Stimulated activated CD8-positive, alpha-beta memory T cell treated with anti-CD3 and anti-CD28 coated beads, Interleukin-7, amount 100 ng/mL, for 1 hour (primary cell): ENCODE data around the gene ERBB4.

Experiments used
- DNase-seq, 2 donors: peaks; one replicate each; pipeline ENCODE4 v3.0.0-alpha.2; 2020; ENCODE audit warnings: low read depth in 2 of 2

Gene ERBB4

GRCh38 chr2:212428681-212429478, 109.7 kb downstream of the ERBB4 start:
- no peak for DNase-seq

- no peak for DNase-seq
Measured at GRCh38 chr2:212427638-212428037, 111.0 kb downstream of the ERBB4 start.

- no peak for DNase-seq
Measured at GRCh38 chr2:212426637-212427412, 111.8 kb downstream of the ERBB4 start.

GRCh38 chr2:212424082-212424481, 114.5 kb downstream of the ERBB4 start:
- DNase-seq: no peak

- DNase-seq: no peak
Measured at GRCh38 chr2:212423089-212423488, 115.5 kb downstream of the ERBB4 start.

- DNase-seq: no peak
Measured at GRCh38 chr2:212421556-212422334, 116.9 kb downstream of the ERBB4 start.

- DNase-seq: no peak
Measured at GRCh38 chr2:212416086-212416485, 122.5 kb downstream of the ERBB4 start.

- no peak for DNase-seq
Measured at GRCh38 chr2:212414767-212415211, 123.8 kb downstream of the ERBB4 start.

- DNase-seq: no peak
Measured at GRCh38 chr2:212409560-212409959, 129.0 kb downstream of the ERBB4 start.

GRCh38 chr2:212408524-212408923, 130.1 kb downstream of the ERBB4 start:
- no peak for DNase-seq

- no peak for DNase-seq
Measured at GRCh38 chr2:212406716-212407115, 131.9 kb downstream of the ERBB4 start.

- no peak for DNase-seq
Measured at GRCh38 chr2:212402316-212402715, 136.3 kb downstream of the ERBB4 start.

- DNase-seq: no peak
Measured at GRCh38 chr2:212398316-212398715, 140.3 kb downstream of the ERBB4 start.

- DNase-seq: no peak
Measured at GRCh38 chr2:212392544-212392943, 146.1 kb downstream of the ERBB4 start.

- no peak for DNase-seq
Measured at GRCh38 chr2:212392043-212392442, 146.6 kb downstream of the ERBB4 start.

GRCh38 chr2:212387146-212387545, 151.5 kb downstream of the ERBB4 start:
- DNase-seq: no peak

GRCh38 chr2:212385241-212385640, 153.4 kb downstream of the ERBB4 start:
- no peak for DNase-seq

GRCh38 chr2:212384027-212384426, 154.6 kb downstream of the ERBB4 start:
- DNase-seq: no peak

GRCh38 chr2:212381428-212382102, 157.0 kb downstream of the ERBB4 start:
- DNase-seq: no peak

GRCh38 chr2:212379103-212379502, 159.5 kb downstream of the ERBB4 start:
- DNase-seq: no peak

GRCh38 chr2:212367431-212367830, 171.2 kb downstream of the ERBB4 start:
- no peak for DNase-seq
